NCI-H345 treated with DMSO at 0.1 percent for 48 hours (cell line): ENCODE data around the gene UNC13B.
"Not testable (repeated sequence)": the region's sequence is repeated elsewhere in the genome, so short reads cannot be mapped to it uniquely, and the experiment has no call there.

Experiments used
- DNase-seq: peaks from one replicate; lab custom pipeline; 2025; ENCODE audit not compliant: unreplicated experiment; lab: John Stamatoyannopoulos, UW

The UNC13B gene

GRCh38 chr9:35364817-35365585 is 203.2 kb downstream of the UNC13B start:
- no peak for DNase-seq

DNA sequence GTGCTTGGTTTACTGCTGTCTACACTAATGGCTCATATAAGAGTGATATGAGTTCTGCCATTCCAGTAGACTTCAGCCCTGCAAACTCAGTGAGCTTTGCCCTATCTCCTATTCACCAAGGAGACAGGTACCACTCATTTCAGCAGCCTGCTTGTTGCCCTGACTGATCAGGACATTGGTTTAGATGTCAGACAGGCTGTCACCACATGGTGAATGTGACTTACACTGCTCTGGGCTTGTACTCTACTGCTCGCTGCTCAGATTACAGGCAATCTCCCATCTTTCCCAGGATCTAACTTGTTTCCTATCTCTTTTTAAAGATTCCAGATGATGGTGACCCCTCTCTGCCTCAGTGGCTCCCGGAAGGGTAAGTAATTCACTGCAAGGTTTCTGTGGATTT is 204.8 kb downstream of the UNC13B start:
- no peak for DNase-seq

DNA sequence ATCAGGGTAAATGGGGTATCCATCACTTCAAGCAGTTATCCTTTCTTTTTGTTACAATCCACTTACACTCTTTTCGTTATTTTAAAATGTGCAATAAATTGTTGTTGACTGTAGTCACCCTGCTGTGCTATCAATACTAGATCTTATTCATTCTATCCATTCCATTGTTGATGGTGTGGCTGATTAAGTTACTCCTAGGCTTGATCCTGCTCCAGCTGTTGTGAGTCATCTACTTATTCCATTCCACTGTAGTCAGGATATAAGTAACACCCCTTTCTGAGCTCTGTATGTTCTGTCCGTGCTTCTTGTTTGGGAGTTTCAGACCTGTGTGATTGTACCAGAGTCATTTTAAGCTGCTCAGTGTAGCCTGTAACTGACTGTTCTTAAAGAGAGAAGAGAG is 205.6 kb downstream of the UNC13B start:
- DNase-seq: no peak

DNA sequence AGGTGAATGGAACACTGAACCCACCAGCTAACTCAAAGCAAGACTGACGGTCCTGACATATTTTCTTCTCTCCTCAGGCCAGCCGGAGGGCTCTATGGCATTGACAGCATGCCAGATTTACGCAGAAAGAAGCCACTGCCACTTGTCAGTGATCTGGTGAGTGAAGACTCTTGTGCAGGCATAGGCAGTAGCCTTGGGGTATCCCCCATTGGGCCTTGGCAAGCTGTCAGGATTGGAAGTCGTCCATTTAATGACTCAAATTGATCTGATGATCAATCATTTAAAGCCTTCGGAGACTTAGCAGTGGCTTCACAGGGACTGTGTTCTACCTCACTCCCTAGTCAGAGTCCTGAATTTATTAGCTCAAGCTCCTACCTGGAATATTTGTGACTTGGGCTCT is 208.4 kb downstream of the UNC13B start:
- no peak for DNase-seq

DNA sequence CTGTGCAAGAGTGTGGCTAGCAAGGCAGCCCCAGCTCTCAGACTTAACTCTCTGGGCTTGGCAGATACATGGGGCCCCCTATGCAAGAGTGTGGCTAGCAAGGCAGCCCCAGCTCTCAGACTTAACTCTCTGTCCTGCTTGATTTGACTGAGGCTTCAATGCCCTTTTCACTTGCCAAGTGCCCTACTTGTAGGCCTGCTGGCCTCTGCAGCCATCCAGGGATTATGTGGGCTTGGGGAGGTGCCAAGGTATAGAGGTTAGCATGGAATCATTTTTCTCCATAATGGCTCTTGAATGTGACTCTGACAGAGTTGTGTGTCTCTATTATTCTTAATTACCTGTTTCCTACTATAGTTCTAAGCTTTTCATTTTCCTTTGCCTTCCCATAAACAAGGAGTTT is 212.6 kb downstream of the UNC13B start:
- no peak for DNase-seq

- DNase-seq: no peak
These were observed 213.1 kb downstream of the UNC13B start for GRCh38 chr9:35374910-35375309.

GRCh38 chr9:35380039-35380438 is 218.2 kb downstream of the UNC13B start:
- no peak for DNase-seq

DNA sequence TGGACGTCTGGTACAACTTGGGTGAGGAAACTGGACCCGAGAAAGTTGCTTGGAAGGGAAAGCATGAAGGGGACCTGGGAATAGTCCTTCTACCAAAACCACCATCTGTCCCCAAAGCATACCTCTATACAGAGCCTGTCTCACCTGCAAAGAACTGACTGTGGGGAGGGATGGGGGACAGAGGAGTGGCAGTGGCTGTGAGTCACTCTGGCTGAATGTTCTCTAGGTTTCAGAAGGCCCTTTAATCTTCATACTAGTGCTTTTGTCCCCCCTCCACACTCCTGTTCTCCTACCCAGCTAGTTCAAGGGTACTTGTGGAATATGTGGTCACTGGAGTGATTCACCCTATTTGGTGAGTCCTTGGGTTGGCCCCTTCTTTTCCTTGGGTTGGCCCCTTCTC is 218.8 kb downstream of the UNC13B start:
- DNase-seq: no peak

- no peak for DNase-seq
These were observed 223.2 kb downstream of the UNC13B start for GRCh38 chr9:35385042-35385441.

DNA sequence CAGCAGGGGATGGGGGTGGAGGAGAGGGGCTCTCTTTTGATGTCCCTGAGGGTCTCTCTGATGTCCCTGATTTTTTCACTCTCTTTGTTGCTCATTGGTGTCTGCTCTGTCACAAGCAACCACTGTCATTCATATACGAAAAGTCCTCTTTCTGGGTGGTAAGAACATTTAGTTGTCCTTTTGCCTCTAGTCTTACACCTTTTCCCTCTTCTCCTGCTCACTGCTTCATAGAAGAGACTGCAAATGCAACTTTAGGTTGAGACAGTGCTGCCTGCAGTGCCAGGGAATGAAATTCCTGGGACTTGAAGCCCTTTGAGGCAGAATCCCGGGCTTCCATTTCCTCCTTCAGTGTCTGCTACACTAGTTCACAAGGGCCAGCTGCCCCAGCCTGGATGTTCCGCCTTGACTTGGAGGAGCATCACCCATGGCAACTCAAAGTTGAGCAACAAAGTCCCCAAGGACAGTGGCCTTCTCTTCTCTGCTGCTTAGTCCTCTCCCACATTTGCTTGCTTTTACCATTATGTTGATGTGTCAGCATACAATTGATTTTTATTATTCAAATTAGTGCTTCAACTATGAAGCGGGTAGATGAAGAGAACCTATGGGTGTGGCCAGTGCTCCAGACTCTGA is 233.4 kb downstream of the UNC13B start:
- no peak for DNase-seq

DNA sequence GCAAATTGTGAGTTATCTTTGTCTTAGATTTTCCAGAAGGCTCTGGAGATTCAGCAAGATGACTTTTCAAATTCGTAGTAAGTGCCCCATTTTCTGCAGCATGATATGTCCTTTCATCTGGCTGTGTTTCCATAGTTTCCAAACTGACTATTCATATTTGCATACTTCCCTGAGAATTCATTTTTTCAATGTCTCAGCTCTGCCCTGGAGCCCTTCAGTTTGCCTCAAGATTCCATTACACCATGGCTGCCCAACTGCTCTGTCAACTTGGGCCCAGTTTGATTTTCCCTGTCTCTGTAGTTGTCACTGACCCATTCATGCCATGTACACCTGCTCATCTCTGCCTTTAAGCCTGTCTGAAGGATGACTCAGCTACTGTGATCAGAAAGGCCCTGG is 233.9 kb downstream of the UNC13B start:
- DNase-seq: no peak

DNA sequence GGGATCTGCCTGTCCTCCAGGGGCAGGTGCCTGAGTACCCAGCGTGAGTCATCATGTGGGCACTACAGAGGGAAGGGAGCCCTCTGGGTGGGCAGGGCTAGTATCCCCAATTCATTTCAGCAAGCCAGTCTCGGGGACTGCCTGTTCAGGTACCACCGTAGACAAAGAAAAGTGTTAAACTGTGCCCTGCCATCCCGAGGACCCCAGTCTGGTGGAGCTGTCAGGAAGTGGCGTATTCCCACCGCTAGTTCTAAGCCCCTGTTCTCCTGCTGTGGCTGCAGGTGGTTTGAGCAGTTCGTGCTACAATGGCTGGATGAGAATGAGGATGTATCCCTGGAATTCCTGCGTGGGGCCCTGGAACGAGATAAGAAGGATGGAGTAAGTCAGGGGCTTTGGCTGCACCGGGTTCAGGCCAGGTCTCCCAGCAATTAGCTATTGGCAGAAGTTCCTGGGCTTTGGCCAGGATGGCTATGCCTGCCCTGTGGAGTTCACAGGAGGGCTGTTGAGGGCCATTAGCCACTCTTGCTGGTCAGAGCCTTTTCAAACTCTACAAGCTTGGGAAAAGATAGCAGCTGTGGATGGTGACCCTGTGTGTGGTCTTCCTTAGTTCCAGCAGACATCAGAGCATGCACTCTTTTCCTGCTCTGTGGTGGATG is 234.9 kb downstream of the UNC13B start:
- no peak for DNase-seq

GRCh38 chr9:35397216-35397698 is 235.4 kb downstream of the UNC13B start:
- DNase-seq: no peak

DNA sequence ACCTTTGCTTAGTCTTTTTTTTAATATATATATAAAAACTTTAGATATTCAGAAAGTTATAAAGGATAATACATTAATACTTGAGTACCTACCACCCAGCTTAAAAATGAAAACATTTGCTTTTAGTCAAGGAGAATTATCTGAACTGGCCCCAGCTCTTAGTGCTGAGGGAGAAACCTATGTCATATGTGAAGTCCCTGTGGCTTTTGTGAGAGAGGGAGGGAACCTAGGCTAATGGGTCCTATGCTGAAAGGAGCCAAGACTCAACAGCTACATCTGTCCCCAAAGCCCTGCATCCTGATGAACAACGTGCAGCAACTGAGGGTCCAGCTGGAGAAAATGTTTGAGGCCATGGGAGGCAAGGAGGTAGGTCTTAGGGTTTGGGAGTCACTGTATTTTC is 236.1 kb downstream of the UNC13B start:
- no peak for DNase-seq

- no peak for DNase-seq
These were observed 237.0 kb downstream of the UNC13B start for GRCh38 chr9:35398651-35399335.

- no peak for DNase-seq
These were observed 243.1 kb downstream of the UNC13B start for GRCh38 chr9:35404865-35405264.

GRCh38 chr9:35406183-35406959 is 244.6 kb downstream of the UNC13B start:
- DNase-seq: no peak

DNA sequence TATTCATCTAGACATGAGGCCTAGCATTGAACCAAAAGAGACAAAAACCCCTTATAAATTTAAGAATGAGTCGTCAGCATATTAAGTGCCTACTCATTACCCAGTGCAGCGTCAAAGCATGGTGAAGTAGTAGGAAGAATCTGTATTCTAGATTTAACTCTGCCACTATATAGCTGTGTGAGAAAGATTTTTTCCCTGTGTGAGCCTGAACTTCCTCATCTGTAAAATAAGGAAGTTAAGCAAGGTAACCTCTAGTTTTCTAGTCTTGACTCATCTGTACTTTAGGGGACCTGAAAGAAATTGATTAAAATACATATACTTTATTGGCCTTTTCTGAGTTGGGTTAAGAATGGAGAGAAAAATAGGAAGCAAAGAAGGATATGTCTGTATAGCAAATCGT is 246.0 kb downstream of the UNC13B start:
- no peak for DNase-seq

- DNase-seq: not testable (repeated sequence)
These were observed 247.6 kb downstream of the UNC13B start for GRCh38 chr9:35409434-35409833.

DNA sequence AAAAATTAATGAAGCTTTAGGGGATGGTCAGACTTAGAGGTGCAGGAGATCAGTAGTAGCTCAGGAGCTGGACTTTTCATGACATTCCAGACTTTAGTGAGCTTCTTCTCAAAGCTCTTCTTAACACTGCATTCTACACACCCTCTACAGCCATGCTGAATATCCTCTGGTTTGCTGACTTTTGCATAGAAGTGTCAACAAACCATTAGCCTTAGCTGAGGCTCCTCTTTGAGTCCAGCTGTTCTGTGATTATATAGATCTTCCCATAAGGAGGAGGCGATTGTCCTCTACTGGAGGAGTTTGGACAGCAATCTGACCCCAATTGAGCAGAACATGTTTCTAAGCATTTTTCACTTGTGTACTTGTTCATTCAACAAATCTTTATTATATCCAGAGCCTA is 253.1 kb downstream of the UNC13B start:
- DNase-seq: no peak
